ENCODE results near the gene ALKAL2.
"Not testable (repeated sequence)": the region's sequence is repeated elsewhere in the genome, so short reads cannot be mapped to it uniquely, and the experiment has no call there.

The ALKAL2 gene, protein sequence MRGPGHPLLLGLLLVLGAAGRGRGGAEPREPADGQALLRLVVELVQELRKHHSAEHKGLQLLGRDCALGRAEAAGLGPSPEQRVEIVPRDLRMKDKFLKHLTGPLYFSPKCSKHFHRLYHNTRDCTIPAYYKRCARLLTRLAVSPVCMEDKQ

GRCh38 chr2:287911-288757 is at the start of gene ALKAL2:
TSS of gene ALKAL2 (minus strand) at chr2:288091. CDS start at chr2:287835, 256 bp downstream.
- H3K9me3 Mint-ChIP-seq = no peaks in the 10 kb centered on the region
- H3K27ac Mint-ChIP-seq = no peak within 1 kb of the TSS
- H3K27me3 Mint-ChIP-seq (ENCODE audit: low read depth) = peaks cover 52% of the 10 kb centered on the region
- H3K4me3 Mint-ChIP-seq = no peak within 1 kb of the TSS
- H3K4me1 Mint-ChIP-seq (ENCODE audit: low read depth) = no peaks in the 10 kb centered on the region
- no peaks in the 10 kb centered on the region for H3K36me3 Mint-ChIP-seq (ENCODE audit: low read depth)

GRCh38 chr2:336949-337348 is 49.1 kb upstream of the ALKAL2 start:
- not testable (repeated sequence) for H3K4me3 Mint-ChIP-seq
- peaks cover 33% of the 10 kb centered on the region for H3K9me3 Mint-ChIP-seq

GRCh38 chr2:336360-336759 is 48.5 kb upstream of the ALKAL2 start:
- peaks cover 5% of the 10 kb centered on the region for H3K36me3 Mint-ChIP-seq (ENCODE audit: low read depth)
- peaks cover 7% of the 10 kb centered on the region for H3K27me3 Mint-ChIP-seq (ENCODE audit: low read depth)
- H3K27ac Mint-ChIP-seq = no peak overlapping the region
- H3K9me3 Mint-ChIP-seq = peaks cover 33% of the 10 kb centered on the region
- H3K4me1 Mint-ChIP-seq (ENCODE audit: low read depth) = no peaks in the 10 kb centered on the region
- H3K4me3 Mint-ChIP-seq = no peak overlapping the region

More at GRCh38 chr2:336949-337348, 49.1 kb upstream of the ALKAL2 start:
- H3K4me1 Mint-ChIP-seq (ENCODE audit: low read depth); H3K36me3 Mint-ChIP-seq (ENCODE audit: low read depth); H3K27ac Mint-ChIP-seq: not testable (repeated sequence)
- H3K27me3 Mint-ChIP-seq (ENCODE audit: low read depth) = peaks cover 13% of the 10 kb centered on the region

GRCh38 chr2:332592-332991 is 44.7 kb upstream of the ALKAL2 start:
- Mint-ChIP-seq H3K36me3 (ENCODE audit: low read depth) (peaks cover 5% of the 10 kb centered on the region), H3K4me3 (no peak overlapping the region), H3K9me3 (peaks cover 22% of the 10 kb centered on the region), H3K27ac (no peak overlapping the region), H3K27me3 (ENCODE audit: low read depth) (peaks cover 15% of the 10 kb centered on the region), H3K4me1 (ENCODE audit: low read depth) (no peaks in the 10 kb centered on the region)

DNA sequence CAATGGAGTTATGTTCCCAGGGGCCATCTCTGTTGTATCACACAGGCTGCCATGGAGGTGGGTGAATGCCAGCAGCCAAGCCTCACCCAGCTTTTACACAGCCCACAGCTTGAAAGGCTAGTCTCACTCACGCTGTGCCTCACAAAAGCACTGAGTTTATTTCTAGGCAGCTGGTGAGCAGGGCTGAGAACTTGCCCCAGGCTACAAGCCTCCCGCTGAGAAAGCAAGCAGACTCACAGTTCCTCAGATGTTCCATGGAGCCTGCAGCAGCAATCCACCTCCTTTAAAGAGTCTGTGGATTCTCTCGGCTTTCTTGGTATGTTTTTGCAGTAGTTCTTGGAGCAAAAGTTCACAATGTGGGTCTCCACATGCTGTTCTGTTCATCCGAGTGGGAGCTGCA is 40.9 kb upstream of the ALKAL2 start:
- no peak overlapping the region for H3K4me3 Mint-ChIP-seq
- peaks cover 27% of the 10 kb centered on the region for H3K27me3 Mint-ChIP-seq (ENCODE audit: low read depth)
- peaks cover 5% of the 10 kb centered on the region for H3K4me1 Mint-ChIP-seq (ENCODE audit: low read depth)

DNA sequence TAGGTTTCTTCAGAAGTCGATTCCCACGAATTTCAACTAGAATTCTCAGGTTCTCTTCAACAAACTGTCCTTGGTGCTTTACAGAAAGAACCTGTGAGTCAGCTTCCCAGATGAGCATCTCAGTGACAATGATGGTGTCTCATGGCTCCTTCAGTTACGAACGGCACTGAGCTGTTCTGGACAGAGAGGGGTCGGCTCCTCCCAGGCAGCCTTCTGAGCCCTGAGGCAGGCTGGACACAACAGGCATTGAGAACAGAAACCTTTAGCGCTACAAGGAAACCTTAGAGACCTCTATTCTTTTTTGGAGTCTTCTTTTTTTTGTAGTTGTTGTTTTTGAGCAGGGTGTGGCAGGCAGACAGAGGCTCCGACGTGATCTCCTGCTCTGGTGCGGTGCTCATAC is 35.1 kb upstream of the ALKAL2 start:
- Mint-ChIP-seq H3K4me1 (ENCODE audit: low read depth) (peaks cover 16% of the 10 kb centered on the region), H3K27ac (no peak overlapping the region), H3K36me3 (ENCODE audit: low read depth) (peaks cover 3% of the 10 kb centered on the region), H3K27me3 (ENCODE audit: low read depth) (peaks cover 12% of the 10 kb centered on the region), H3K9me3 (peaks cover 2% of the 10 kb centered on the region), H3K4me3 (no peak overlapping the region)

More for the DNA sequence above, 40.9 kb upstream of the ALKAL2 start:
- H3K9me3 Mint-ChIP-seq = peaks cover 6% of the 10 kb centered on the region
- no peaks in the 10 kb centered on the region for H3K36me3 Mint-ChIP-seq (ENCODE audit: low read depth)
- no peak overlapping the region for H3K27ac Mint-ChIP-seq

DNA sequence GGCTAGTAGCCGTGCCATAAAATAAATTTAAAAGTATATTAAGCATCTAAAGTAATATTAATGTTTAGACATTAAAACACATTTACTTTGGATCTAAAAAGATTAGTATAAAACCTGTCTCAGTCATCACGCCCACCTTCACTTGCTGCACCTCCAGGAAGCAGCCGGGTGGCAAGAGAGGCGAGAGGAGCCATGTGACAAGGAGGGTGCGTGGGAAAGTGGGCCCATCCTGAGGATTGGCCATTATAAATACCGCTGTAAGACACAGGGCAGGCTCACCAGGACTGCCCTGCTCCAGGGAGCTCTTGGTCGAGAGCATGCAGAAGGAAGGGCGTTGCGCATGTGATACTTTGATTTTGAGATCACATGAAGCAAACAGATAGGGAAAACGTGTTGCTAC is 34.4 kb upstream of the ALKAL2 start:
- Mint-ChIP-seq H3K36me3 (ENCODE audit: low read depth) (peaks cover 3% of the 10 kb centered on the region), H3K27me3 (ENCODE audit: low read depth) (peaks cover 12% of the 10 kb centered on the region), H3K4me1 (ENCODE audit: low read depth) (peaks cover 21% of the 10 kb centered on the region), H3K4me3 (no peak overlapping the region), H3K9me3 (no peaks in the 10 kb centered on the region), H3K27ac (no peak overlapping the region)

- Mint-ChIP-seq H3K4me3 (no peak overlapping the region), H3K27ac (peak overlapping the region; percentile 27), H3K4me1 (ENCODE audit: low read depth) (peaks cover 21% of the 10 kb centered on the region), H3K9me3 (no peaks in the 10 kb centered on the region), H3K36me3 (ENCODE audit: low read depth) (peaks cover 3% of the 10 kb centered on the region), H3K27me3 (ENCODE audit: low read depth) (peaks cover 11% of the 10 kb centered on the region)
Observed at GRCh38 chr2:320561-320960, 32.7 kb upstream of the ALKAL2 start.

GRCh38 chr2:319059-319600 is 31.2 kb upstream of the ALKAL2 start:
- no peak overlapping the region for H3K4me3 Mint-ChIP-seq

GRCh38 chr2:317501-318424 is 29.9 kb upstream of the ALKAL2 start:
- H3K4me1 Mint-ChIP-seq (ENCODE audit: low read depth) = peaks cover 20% of the 10 kb centered on the region
- H3K27ac Mint-ChIP-seq = peak overlapping the region; percentile 68

More at GRCh38 chr2:319059-319600, 31.2 kb upstream of the ALKAL2 start:
- H3K27me3 Mint-ChIP-seq (ENCODE audit: low read depth) = peaks cover 6% of the 10 kb centered on the region
- H3K4me1 Mint-ChIP-seq (ENCODE audit: low read depth) = peaks cover 20% of the 10 kb centered on the region
- H3K27ac Mint-ChIP-seq = peak overlapping the region; percentile 8
- H3K36me3 Mint-ChIP-seq (ENCODE audit: low read depth) = peaks cover 3% of the 10 kb centered on the region
- H3K9me3 Mint-ChIP-seq = no peaks in the 10 kb centered on the region

DNA sequence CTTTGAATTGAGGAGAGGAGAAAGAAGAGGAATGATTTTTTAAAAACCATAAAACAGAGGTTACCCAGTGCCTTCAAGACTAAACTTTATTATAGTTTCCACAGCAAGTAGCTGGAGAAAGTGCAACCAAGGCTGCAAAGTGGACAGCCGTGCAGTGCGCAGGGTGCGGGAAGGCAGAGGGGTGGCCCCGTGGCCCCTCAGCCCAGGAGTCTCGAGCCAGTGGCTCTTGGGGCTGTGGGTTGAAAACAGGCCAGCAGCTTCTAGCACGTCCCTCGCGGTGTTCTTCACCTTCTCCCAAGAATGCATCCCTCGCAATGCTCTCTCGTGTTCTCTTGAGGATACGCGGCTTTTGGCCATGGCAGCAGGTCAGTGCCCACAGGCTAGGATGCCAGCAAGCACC is 28.5 kb upstream of the ALKAL2 start:
- no peak overlapping the region for H3K27ac Mint-ChIP-seq
- H3K9me3 Mint-ChIP-seq = no peaks in the 10 kb centered on the region
- H3K36me3 Mint-ChIP-seq (ENCODE audit: low read depth) = peaks cover 3% of the 10 kb centered on the region
- H3K4me1 Mint-ChIP-seq (ENCODE audit: low read depth) = peaks cover 20% of the 10 kb centered on the region
- H3K27me3 Mint-ChIP-seq (ENCODE audit: low read depth) = peaks cover 5% of the 10 kb centered on the region
- no peak overlapping the region for H3K4me3 Mint-ChIP-seq

More at GRCh38 chr2:317501-318424, 29.9 kb upstream of the ALKAL2 start:
- H3K4me3 Mint-ChIP-seq = peak overlapping the region; percentile 40
- H3K9me3 Mint-ChIP-seq = no peaks in the 10 kb centered on the region
- H3K27me3 Mint-ChIP-seq (ENCODE audit: low read depth) = peaks cover 5% of the 10 kb centered on the region
- peaks cover 3% of the 10 kb centered on the region for H3K36me3 Mint-ChIP-seq (ENCODE audit: low read depth)

- H3K9me3 Mint-ChIP-seq; H3K4me3 Mint-ChIP-seq; H3K27me3 Mint-ChIP-seq (ENCODE audit: low read depth); H3K36me3 Mint-ChIP-seq (ENCODE audit: low read depth); H3K27ac Mint-ChIP-seq: not testable (repeated sequence)
- H3K4me1 Mint-ChIP-seq (ENCODE audit: low read depth) = peaks cover 20% of the 10 kb centered on the region
Observed at GRCh38 chr2:315925-316324, 28.0 kb upstream of the ALKAL2 start.

GRCh38 chr2:314561-315336 is 26.9 kb upstream of the ALKAL2 start:
- Mint-ChIP-seq H3K4me1 (ENCODE audit: low read depth) (peaks cover 20% of the 10 kb centered on the region), H3K27ac (no peak overlapping the region), H3K4me3 (no peak overlapping the region), H3K27me3 (ENCODE audit: low read depth) (peaks cover 5% of the 10 kb centered on the region), H3K36me3 (ENCODE audit: low read depth) (peaks cover 3% of the 10 kb centered on the region), H3K9me3 (no peaks in the 10 kb centered on the region)

All from T-helper 1 cell treated with Interleukin-12 subunit alpha and Interleukin-12 subunit beta and Interleukin-4 antibody, amounts not matched to agents 30 μg/mL and 1 μg/mL, for 36 hours (primary cell).